Measurements from ENCODE around the gene ACAD11. TPM values are rescaled to one million over a fixed set of nuclear protein-coding genes. Genes with fewer than 3 reads are reported as not detected.
A peak's percentile ranks its signal among the peaks of the same experiment; 100 is the strongest.

The ACAD11 gene, protein sequence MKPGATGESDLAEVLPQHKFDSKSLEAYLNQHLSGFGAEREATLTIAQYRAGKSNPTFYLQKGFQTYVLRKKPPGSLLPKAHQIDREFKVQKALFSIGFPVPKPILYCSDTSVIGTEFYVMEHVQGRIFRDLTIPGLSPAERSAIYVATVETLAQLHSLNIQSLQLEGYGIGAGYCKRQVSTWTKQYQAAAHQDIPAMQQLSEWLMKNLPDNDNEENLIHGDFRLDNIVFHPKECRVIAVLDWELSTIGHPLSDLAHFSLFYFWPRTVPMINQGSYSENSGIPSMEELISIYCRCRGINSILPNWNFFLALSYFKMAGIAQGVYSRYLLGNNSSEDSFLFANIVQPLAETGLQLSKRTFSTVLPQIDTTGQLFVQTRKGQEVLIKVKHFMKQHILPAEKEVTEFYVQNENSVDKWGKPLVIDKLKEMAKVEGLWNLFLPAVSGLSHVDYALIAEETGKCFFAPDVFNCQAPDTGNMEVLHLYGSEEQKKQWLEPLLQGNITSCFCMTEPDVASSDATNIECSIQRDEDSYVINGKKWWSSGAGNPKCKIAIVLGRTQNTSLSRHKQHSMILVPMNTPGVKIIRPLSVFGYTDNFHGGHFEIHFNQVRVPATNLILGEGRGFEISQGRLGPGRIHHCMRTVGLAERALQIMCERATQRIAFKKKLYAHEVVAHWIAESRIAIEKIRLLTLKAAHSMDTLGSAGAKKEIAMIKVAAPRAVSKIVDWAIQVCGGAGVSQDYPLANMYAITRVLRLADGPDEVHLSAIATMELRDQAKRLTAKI
- polyA plus RNA-seq (2013, experiment 1 of 2), result 14.3 TPM
- polyA plus RNA-seq (2013, experiment 2 of 2), result 14.1 TPM

DNA sequence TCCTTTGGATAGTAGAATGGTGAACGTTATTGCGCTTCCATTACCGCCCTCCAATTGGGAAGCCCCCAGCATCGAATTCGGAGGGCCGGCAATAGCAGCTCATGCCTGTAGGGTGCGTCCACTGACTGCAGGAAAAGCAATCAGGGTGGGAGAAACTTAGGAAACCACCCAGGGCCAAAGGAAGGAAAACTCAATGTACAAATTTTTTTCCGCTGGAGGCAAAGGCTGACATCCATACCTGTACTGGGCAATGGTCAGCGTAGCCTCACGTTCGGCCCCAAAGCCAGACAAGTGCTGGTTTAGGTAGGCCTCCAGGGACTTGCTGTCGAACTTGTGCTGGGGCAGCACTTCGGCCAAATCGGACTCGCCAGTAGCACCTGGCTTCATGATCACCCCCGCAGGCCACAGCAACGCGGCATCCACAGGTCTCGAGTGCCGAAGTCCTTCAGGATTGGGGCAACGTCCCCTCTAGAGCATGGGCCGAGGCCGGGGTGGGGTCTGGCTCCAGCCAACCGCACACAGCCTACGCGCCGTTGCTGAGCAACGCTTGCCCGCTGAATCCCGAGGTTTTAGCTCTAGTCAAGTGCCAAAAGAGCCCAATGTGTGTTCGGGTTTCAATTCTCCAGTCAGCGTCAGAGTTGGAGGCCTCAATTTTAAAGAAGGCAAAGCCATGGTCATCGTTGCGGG is at the start of gene ACAD11:
Gene ACAD11, minus strand, starts transcription at position 445 of the 687 bp plus-strand sequence. Its CDS starts 58 bp downstream, at position 387.
- Histone ChIP-seq H3K79me1 (replicated peaks; ENCODE audit: low read length, poor library complexity, severe bottlenecking) (peaks cover 6% of the 10 kb centered on the region), H2AFZ (ENCODE audit: low read depth, low read length) (peak within 1 kb of the TSS; percentile 100), H3K36me3 (ENCODE audit: control insufficient read depth in 1 of 2, insufficient read depth in 2 of 2, low read depth in 1 of 2, low read length in 2 of 2) (no peaks in the 10 kb centered on the region), H2BK12ac (ENCODE audit: low read length in 2 of 2) (peak within 1 kb of the TSS in 1 of 2 experiments; percentile 78), H4K8ac (ENCODE audit: low read length) (peak within 1 kb of the TSS; percentile 89), H3K27ac (ENCODE audit: low read length, poor library complexity, severe bottlenecking) (peak within 1 kb of the TSS; percentile 73), H3K4me1 (ENCODE audit: control insufficient read depth, insufficient read depth, low read depth, low read length) (no peaks in the 10 kb centered on the region), H2BK5ac (ENCODE audit: low read depth, low read length, poor library complexity, severe bottlenecking) (peak within 1 kb of the TSS; percentile 60), H3K27me3 (ENCODE audit: control insufficient read depth in 1 of 2, insufficient read depth in 1 of 2, low read length in 2 of 2) (no peaks in the 10 kb centered on the region), H3K9me3 (ENCODE audit: control insufficient read depth, low read length) (no peaks in the 10 kb centered on the region), H4K91ac (ENCODE audit: low read length) (peak within 1 kb of the TSS; percentile 94), H3K9ac (ENCODE audit: low read length) (peak within 1 kb of the TSS; percentile 96), H3K18ac (ENCODE audit: low read depth in 1 of 2, low read length in 2 of 2) (peak within 1 kb of the TSS; percentile 81 to 100), H3K23ac (ENCODE audit: low read length in 2 of 2) (peak within 1 kb of the TSS in 1 of 2 experiments; percentile 100), H3K4me2 (ENCODE audit: low read length, poor library complexity, severe bottlenecking) (peak within 1 kb of the TSS; percentile 60), H3K14ac (ENCODE audit: low read length in 2 of 2) (peak within 1 kb of the TSS in 1 of 2 experiments; percentile 94), H3K4ac (ENCODE audit: low read depth in 1 of 2, low read length in 2 of 2) (peak within 1 kb of the TSS; percentile 91 to 100), H2AK5ac (ENCODE audit: low read length, severe bottlenecking) (no peak within 1 kb of the TSS), H3K4me3 (ENCODE audit: insufficient read depth in 1 of 2, low read depth in 1 of 2, low read length in 2 of 2) (peak within 1 kb of the TSS; percentile 94 to 96), H2BK15ac (ENCODE audit: low read depth, poor library complexity, severe bottlenecking) (peak within 1 kb of the TSS; percentile 76), H2BK120ac (ENCODE audit: low read depth, low read length) (peak within 1 kb of the TSS; percentile 80)
- 3% methylated on average over 34 of the region's 34 CpGs for WGBS
- DNase-seq, result peak; percentile 90

DNA sequence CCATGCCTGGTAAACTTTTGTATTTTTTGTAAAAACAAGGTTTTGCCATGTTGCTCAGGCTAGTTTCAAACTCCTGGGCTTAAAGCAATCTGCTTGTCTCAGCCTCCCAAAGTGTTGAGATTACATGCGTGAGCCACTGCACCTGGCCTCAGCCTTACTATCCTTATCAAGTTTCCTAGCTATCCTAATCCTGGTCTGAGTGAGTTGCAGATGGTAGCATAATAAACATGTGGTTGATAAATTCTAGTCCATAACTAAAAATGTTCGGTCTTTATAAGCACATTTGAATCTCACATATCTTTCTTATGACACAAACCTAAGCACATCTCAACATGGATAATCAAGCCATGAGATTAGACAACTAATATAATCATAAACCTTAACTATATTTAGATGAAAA is 44.1 kb upstream of the ACAD11 start:
- WGBS, result 100% methylated on average over 1 of the region's 2 CpGs

DNA sequence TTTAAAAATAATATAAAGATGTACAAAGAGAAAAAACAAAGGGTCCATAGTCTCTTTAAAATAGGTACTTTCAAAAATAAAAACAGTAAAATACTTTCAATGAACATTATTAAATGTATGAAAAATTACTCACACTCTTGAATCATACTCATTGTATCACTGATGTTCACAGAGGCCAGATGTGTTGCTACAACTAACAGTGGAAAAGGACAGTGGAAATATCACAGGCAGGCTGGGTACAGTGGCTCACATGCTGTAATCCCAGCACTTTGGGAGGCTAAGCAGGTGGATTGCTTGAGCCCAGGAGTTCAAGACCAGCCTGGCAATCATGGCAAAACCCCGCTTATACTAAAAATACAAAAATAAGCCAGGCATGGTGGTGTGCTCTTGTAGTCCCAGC is 35.8 kb upstream of the ACAD11 start:
- H3K14ac ChIP-seq (ENCODE audit: low read length in 2 of 2), result no peak overlapping the region
- H3K27me3 ChIP-seq (ENCODE audit: control insufficient read depth in 1 of 2, insufficient read depth in 1 of 2, low read length in 2 of 2), result no peaks in the 10 kb centered on the region
- peaks cover 18 to 98% of the 10 kb centered on the region in 2 experiments for H3K36me3 ChIP-seq (ENCODE audit: control insufficient read depth in 1 of 2, insufficient read depth in 2 of 2, low read depth in 1 of 2, low read length in 2 of 2)
- no CpG with 5 or more reads among the region's 1 CpG for WGBS
- H4K91ac ChIP-seq (ENCODE audit: low read length), result no peak overlapping the region
- no peak for DNase-seq
- no peak overlapping the region for H3K18ac ChIP-seq (ENCODE audit: low read depth in 1 of 2, low read length in 2 of 2)
- H2BK15ac ChIP-seq (ENCODE audit: low read depth, poor library complexity, severe bottlenecking), result no peak overlapping the region
- no peak overlapping the region for H2BK5ac ChIP-seq (ENCODE audit: low read depth, low read length, poor library complexity, severe bottlenecking)
- H3K23ac ChIP-seq (ENCODE audit: low read length in 2 of 2), result no peak overlapping the region
- no peak overlapping the region for H3K4me2 ChIP-seq (ENCODE audit: low read length, poor library complexity, severe bottlenecking)
- no peak overlapping the region for H2BK120ac ChIP-seq (ENCODE audit: low read depth, low read length)
- H3K4ac ChIP-seq (ENCODE audit: low read depth in 1 of 2, low read length in 2 of 2), result no peak overlapping the region
- no peak overlapping the region for H4K8ac ChIP-seq (ENCODE audit: low read length)
- no peak overlapping the region for H2AK5ac ChIP-seq (ENCODE audit: low read length, severe bottlenecking)
- no peak overlapping the region for H2BK12ac ChIP-seq (ENCODE audit: low read length in 2 of 2)
- peaks cover 7% of the 10 kb centered on the region for H3K79me1 ChIP-seq (replicated peaks; ENCODE audit: low read length, poor library complexity, severe bottlenecking)
- no peaks in the 10 kb centered on the region for H3K4me1 ChIP-seq (ENCODE audit: control insufficient read depth, insufficient read depth, low read depth, low read length)
- no peak overlapping the region for H3K27ac ChIP-seq (ENCODE audit: low read length, poor library complexity, severe bottlenecking)
- H3K4me3 ChIP-seq (ENCODE audit: insufficient read depth in 1 of 2, low read depth in 1 of 2, low read length in 2 of 2), result no peak overlapping the region
- peak overlapping the region; percentile 53 for H3K9ac ChIP-seq (ENCODE audit: low read length)
- no peak overlapping the region for H2AFZ ChIP-seq (ENCODE audit: low read depth, low read length)
- H3K9me3 ChIP-seq (ENCODE audit: control insufficient read depth, low read length), result no peaks in the 10 kb centered on the region

More for the DNA sequence above, 44.1 kb upstream of the ACAD11 start:
- no peak overlapping the region for H2AK5ac ChIP-seq (ENCODE audit: low read length, severe bottlenecking)
- no peak overlapping the region for H3K9ac ChIP-seq (ENCODE audit: low read length)
- no peak overlapping the region for H3K4me2 ChIP-seq (ENCODE audit: low read length, poor library complexity, severe bottlenecking)
- H2BK5ac ChIP-seq (ENCODE audit: low read depth, low read length, poor library complexity, severe bottlenecking), result no peak overlapping the region
- H4K91ac ChIP-seq (ENCODE audit: low read length), result no peak overlapping the region
- H3K4me3 ChIP-seq (ENCODE audit: insufficient read depth in 1 of 2, low read depth in 1 of 2, low read length in 2 of 2), result no peak overlapping the region
- H2BK15ac ChIP-seq (ENCODE audit: low read depth, poor library complexity, severe bottlenecking), result no peak overlapping the region
- H2AFZ ChIP-seq (ENCODE audit: low read depth, low read length), result no peak overlapping the region
- no peak overlapping the region for H3K27ac ChIP-seq (ENCODE audit: low read length, poor library complexity, severe bottlenecking)
- H3K18ac ChIP-seq (ENCODE audit: low read depth in 1 of 2, low read length in 2 of 2), result no peak overlapping the region
- H3K9me3 ChIP-seq (ENCODE audit: control insufficient read depth, low read length), result no peaks in the 10 kb centered on the region
- no peak overlapping the region for H3K23ac ChIP-seq (ENCODE audit: low read length in 2 of 2)
- H3K4me1 ChIP-seq (ENCODE audit: control insufficient read depth, insufficient read depth, low read depth, low read length), result no peaks in the 10 kb centered on the region
- no peak overlapping the region for H3K14ac ChIP-seq (ENCODE audit: low read length in 2 of 2)
- H2BK12ac ChIP-seq (ENCODE audit: low read length in 2 of 2), result no peak overlapping the region
- H3K36me3 ChIP-seq (ENCODE audit: control insufficient read depth in 1 of 2, insufficient read depth in 2 of 2, low read depth in 1 of 2, low read length in 2 of 2), result peaks cover 15 to 95% of the 10 kb centered on the region in 2 experiments
- no peak for DNase-seq
- H3K79me1 ChIP-seq (replicated peaks; ENCODE audit: low read length, poor library complexity, severe bottlenecking), result peaks cover 16% of the 10 kb centered on the region
- H3K27me3 ChIP-seq (ENCODE audit: control insufficient read depth in 1 of 2, insufficient read depth in 1 of 2, low read length in 2 of 2), result no peaks in the 10 kb centered on the region
- H2BK120ac ChIP-seq (ENCODE audit: low read depth, low read length), result no peak overlapping the region
- H3K4ac ChIP-seq (ENCODE audit: low read depth in 1 of 2, low read length in 2 of 2), result no peak overlapping the region
- no peak overlapping the region for H4K8ac ChIP-seq (ENCODE audit: low read length)

Data from mesenchymal stem cell (in vitro differentiated cells and primary cell).